SK-N-SH treated with all-trans-retinoic acid at 6 μM for 48 hours (cell line): Measurements from ENCODE around the gene SMOC2.

Experiments
- ATAC-seq: fragments of 200-7000 bp; cut with Tn5 transposase; 3 replicates; pipeline ENCODE4 v1.9.1; 2020; ENCODE audit warnings: mild to moderate bottlenecking, moderate library complexity
- ARNTL ChIP-seq: fragments of 450-650 bp; formaldehyde crosslinking; IDR thresholded peaks from 2 replicates; pipeline ENCODE4 v1.5.0; 2020; ENCODE audit warnings: low read depth, mild to moderate bottlenecking, moderate library complexity, borderline replicate concordance
- BACH2 ChIP-seq: fragments of 250-450 bp; sonication (Bioruptor Pico); IDR thresholded peaks from 2 replicates; pipeline ENCODE4 v1.9.0; 2021; ENCODE audit warnings: mild to moderate bottlenecking, borderline replicate concordance
- CSDC2 ChIP-seq: fragments of 250-450 bp; sonication (Bioruptor Pico); IDR thresholded peaks from 2 replicates; pipeline ENCODE4 v1.5.0; 2020; ENCODE audit warnings: mild to moderate bottlenecking, moderate library complexity
- ESRRG ChIP-seq: fragments of 250-450 bp; sonication (Bioruptor Pico); IDR thresholded peaks from 2 replicates; pipeline ENCODE4 v1.6.1; 2021; ENCODE audit warnings: mild to moderate bottlenecking
- GLIS3 ChIP-seq: fragments of 250-450 bp; sonication (Bioruptor Pico); IDR thresholded peaks from 2 replicates; pipeline ENCODE4 v1.5.0; 2020; ENCODE audit warnings: mild to moderate bottlenecking, moderate library complexity
- ISL1 ChIP-seq: fragments of 250-450 bp; sonication (Bioruptor Pico); IDR thresholded peaks from 2 replicates; pipeline ENCODE4 v2.1.2; 2022; ENCODE audit warnings: mild to moderate bottlenecking, moderate library complexity
- OSR1 ChIP-seq: fragments of 250-450 bp; sonication (Bioruptor Pico); IDR thresholded peaks from 2 replicates; pipeline ENCODE4 v1.8.0; 2022; ENCODE audit warnings: moderate library complexity, mild to moderate bottlenecking, inconsistent platforms
- PPARA ChIP-seq: fragments of 250-450 bp; sonication (Bioruptor Pico); IDR thresholded peaks from 2 replicates; pipeline ENCODE4 v1.5.0; 2020; ENCODE audit warnings: mild to moderate bottlenecking, borderline replicate concordance
- RARB ChIP-seq: fragments of 250-450 bp; sonication (Bioruptor Pico); IDR thresholded peaks from 2 replicates; pipeline ENCODE4 v1.8.0; 2021; ENCODE audit warnings: mild to moderate bottlenecking, moderate library complexity
- SNAI2 ChIP-seq: fragments of 250-450 bp; sonication (Bioruptor Pico); IDR thresholded peaks from 2 replicates; pipeline ENCODE4 v1.5.0; 2020; ENCODE audit warnings: mild to moderate bottlenecking, moderate library complexity
- TCF4 ChIP-seq: fragments of 250-450 bp; sonication (Bioruptor Pico); IDR thresholded peaks from 2 replicates; pipeline ENCODE4 v1.8.0; 2021; ENCODE audit warnings: mild to moderate bottlenecking, moderate library complexity, borderline replicate concordance
- TOX ChIP-seq: fragments of 250-450 bp; sonication (Bioruptor Pico); IDR thresholded peaks from 2 replicates; pipeline ENCODE4 v1.8.0; 2021; ENCODE audit warnings: mild to moderate bottlenecking, moderate library complexity, borderline replicate concordance
- ZC3H10 ChIP-seq: fragments of 250-450 bp; sonication (Bioruptor Pico); IDR thresholded peaks from 2 replicates; pipeline ENCODE4 v1.5.1; 2021; ENCODE audit warnings: mild to moderate bottlenecking, moderate library complexity
- ZFP3 ChIP-seq: fragments of 250-450 bp; sonication (Bioruptor Pico); IDR thresholded peaks from 2 replicates; pipeline ENCODE4 v1.5.0; 2020; ENCODE audit warnings: mild to moderate bottlenecking, moderate library complexity
- ZFP30 ChIP-seq: fragments of 450-650 bp; formaldehyde crosslinking; IDR thresholded peaks from 2 replicates; pipeline ENCODE4 v1.5.0; 2022; ENCODE audit warnings: mild to moderate bottlenecking, moderate library complexity
- ZNF565 ChIP-seq: fragments of 450-650 bp; formaldehyde crosslinking; conservative IDR thresholded peaks from 2 replicates; pipeline ENCODE4 v1.5.0; 2020; ENCODE audit warnings: low read depth, mild to moderate bottlenecking, moderate library complexity
- ZNF70 ChIP-seq: fragments of 450-650 bp; formaldehyde crosslinking; IDR thresholded peaks from 2 replicates; pipeline ENCODE4 v1.5.0; 2020; ENCODE audit warnings: mild to moderate bottlenecking, moderate library complexity
- ZNF8 ChIP-seq: fragments of 450-650 bp; formaldehyde crosslinking; IDR thresholded peaks from 2 replicates; pipeline ENCODE4 v1.5.0; 2020; ENCODE audit warnings: mild to moderate bottlenecking, moderate library complexity
- TF ChIP-seq, protein P1 (sequence below): fragments of 250-450 bp; sonication (Bioruptor Pico); IDR thresholded peaks from 2 replicates; pipeline ENCODE4 v1.5.1; 2021; ENCODE audit warnings: mild to moderate bottlenecking, moderate library complexity
- TF ChIP-seq, protein P2 (sequence below): fragments of 250-450 bp; sonication (Bioruptor Pico); IDR thresholded peaks from 2 replicates; pipeline ENCODE4 v1.8.0; 2020; ENCODE audit warnings: mild to moderate bottlenecking, moderate library complexity, borderline replicate concordance
- TF ChIP-seq, protein P3 (sequence below): fragments of 250-450 bp; sonication (Bioruptor Pico); IDR thresholded peaks from 2 replicates; pipeline ENCODE4 v1.8.0; 2021; ENCODE audit warnings: low read depth, mild to moderate bottlenecking, moderate library complexity, borderline replicate concordance
- TF ChIP-seq, protein P4 (sequence below): fragments of 250-450 bp; sonication (Bioruptor Pico); IDR thresholded peaks from 2 replicates; pipeline ENCODE4 v1.5.1; 2020; ENCODE audit warnings: low read depth, mild to moderate bottlenecking, moderate library complexity
- TF ChIP-seq, protein P5 (sequence below): fragments of 250-450 bp; sonication (Bioruptor Pico); IDR thresholded peaks from 2 replicates; pipeline ENCODE4 v1.5.0; 2020; ENCODE audit warnings: mild to moderate bottlenecking, moderate library complexity

The SMOC2 gene

DNA sequence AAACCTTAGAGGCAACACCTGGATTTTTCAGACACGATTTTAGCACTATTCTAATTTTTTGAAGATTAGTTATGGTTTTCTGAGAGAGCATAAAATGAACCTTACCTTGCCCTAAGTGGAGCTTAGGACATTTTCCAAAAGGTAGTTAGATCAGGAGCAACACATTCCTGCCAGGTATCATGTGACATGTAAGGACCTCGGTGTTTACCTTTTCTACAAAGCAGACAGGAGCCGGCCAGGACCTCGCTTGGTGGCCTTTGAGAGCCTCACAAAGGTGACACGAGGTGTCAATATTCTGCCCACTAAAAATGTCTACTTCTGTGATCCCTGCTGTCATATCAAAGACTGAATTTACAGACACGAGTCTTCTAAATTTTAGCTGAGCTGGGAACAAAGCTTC lies 174.9 kb downstream of the SMOC2 start:
- no peak for ATAC-seq
- TF ChIP-seq PPARA (CRISPR knock-in tag): no peak
- TF ChIP-seq, protein P1, sequence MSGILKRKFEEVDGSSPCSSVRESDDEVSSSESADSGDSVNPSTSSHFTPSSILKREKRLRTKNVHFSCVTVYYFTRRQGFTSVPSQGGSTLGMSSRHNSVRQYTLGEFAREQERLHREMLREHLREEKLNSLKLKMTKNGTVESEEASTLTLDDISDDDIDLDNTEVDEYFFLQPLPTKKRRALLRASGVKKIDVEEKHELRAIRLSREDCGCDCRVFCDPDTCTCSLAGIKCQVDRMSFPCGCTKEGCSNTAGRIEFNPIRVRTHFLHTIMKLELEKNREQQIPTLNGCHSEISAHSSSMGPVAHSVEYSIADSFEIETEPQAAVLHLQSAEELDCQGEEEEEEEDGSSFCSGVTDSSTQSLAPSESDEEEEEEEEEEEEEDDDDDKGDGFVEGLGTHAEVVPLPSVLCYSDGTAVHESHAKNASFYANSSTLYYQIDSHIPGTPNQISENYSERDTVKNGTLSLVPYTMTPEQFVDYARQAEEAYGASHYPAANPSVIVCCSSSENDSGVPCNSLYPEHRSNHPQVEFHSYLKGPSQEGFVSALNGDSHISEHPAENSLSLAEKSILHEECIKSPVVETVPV (CRISPR knock-in tag): no peak

DNA sequence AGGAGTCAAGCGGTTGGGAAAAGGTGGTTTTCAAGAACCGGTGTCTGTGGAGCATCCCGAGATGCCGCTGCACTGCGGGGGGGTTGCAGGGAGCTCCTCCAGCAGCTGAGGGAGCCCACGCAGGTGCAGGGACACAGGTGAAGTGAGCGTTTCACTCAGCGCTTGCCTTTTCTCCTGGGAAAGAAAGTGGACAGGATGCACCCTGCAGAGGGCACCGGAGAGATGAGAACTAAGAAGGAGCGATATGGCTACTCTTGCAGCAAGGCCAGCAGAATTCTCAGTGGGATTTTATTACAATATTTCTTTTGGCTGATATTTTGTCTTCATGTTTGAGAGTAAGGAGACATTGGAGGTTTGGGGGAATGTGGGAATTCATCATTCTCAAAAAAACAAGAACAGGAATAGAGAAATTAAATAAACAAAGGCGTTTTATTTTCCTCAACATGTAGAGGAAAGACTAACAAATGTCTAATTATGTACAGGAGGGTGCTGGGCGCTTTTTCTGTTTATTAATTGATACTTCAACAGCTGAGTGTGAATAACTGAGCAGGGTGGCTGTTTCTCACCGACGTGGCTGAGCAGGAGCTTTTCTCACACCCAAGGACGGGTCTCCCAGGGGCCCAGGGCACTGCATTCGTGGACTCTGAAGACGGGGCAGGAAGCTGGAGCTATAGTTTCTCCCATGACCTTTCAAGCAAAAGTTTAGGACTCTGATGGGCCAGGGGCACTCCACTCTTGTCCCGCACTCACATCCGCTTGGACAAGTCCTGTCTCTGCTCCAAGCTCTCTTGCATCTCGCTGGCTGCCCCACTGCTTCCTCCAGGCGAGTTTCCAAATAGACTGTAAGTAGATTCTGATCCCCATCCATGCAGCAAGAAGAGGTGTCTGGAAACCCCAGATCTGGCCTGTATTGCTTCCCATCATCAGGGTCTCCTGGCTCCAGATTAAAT lies 176.1 kb downstream of the SMOC2 start:
- ATAC-seq: no peak
- TF ChIP-seq ISL1 (CRISPR knock-in tag) (no peak), SNAI2 (CRISPR knock-in tag) (no peak), ZC3H10 (no peak), TOX (CRISPR knock-in tag) (no peak), ZFP30 (CRISPR knock-in tag) (no peak), TCF4 (CRISPR knock-in tag) (no peak), ESRRG (CRISPR knock-in tag) (no peak), CSDC2 (CRISPR knock-in tag) (no peak), GLIS3 (CRISPR knock-in tag) (no peak), ZNF8 (CRISPR knock-in tag) (no peak), ARNTL (no peak), RARB (CRISPR knock-in tag) (no peak), ZNF565 (CRISPR knock-in tag) (no peak), PPARA (CRISPR knock-in tag) (no peak), ZNF70 (no peak), ZFP3 (no peak)
- TF ChIP-seq, protein P2, sequence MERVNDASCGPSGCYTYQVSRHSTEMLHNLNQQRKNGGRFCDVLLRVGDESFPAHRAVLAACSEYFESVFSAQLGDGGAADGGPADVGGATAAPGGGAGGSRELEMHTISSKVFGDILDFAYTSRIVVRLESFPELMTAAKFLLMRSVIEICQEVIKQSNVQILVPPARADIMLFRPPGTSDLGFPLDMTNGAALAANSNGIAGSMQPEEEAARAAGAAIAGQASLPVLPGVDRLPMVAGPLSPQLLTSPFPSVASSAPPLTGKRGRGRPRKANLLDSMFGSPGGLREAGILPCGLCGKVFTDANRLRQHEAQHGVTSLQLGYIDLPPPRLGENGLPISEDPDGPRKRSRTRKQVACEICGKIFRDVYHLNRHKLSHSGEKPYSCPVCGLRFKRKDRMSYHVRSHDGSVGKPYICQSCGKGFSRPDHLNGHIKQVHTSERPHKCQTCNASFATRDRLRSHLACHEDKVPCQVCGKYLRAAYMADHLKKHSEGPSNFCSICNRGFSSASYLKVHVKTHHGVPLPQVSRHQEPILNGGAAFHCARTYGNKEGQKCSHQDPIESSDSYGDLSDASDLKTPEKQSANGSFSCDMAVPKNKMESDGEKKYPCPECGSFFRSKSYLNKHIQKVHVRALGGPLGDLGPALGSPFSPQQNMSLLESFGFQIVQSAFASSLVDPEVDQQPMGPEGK (CRISPR knock-in tag): no peak
- TF ChIP-seq, protein P3, sequence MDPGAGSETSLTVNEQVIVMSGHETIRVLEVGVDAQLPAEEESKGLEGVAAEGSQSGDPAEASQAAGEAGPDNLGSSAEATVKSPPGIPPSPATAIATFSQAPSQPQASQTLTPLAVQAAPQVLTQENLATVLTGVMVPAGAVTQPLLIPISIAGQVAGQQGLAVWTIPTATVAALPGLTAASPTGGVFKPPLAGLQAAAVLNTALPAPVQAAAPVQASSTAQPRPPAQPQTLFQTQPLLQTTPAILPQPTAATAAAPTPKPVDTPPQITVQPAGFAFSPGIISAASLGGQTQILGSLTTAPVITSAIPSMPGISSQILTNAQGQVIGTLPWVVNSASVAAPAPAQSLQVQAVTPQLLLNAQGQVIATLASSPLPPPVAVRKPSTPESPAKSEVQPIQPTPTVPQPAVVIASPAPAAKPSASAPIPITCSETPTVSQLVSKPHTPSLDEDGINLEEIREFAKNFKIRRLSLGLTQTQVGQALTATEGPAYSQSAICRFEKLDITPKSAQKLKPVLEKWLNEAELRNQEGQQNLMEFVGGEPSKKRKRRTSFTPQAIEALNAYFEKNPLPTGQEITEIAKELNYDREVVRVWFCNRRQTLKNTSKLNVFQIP (CRISPR knock-in tag): no peak
- TF ChIP-seq, protein P4, sequence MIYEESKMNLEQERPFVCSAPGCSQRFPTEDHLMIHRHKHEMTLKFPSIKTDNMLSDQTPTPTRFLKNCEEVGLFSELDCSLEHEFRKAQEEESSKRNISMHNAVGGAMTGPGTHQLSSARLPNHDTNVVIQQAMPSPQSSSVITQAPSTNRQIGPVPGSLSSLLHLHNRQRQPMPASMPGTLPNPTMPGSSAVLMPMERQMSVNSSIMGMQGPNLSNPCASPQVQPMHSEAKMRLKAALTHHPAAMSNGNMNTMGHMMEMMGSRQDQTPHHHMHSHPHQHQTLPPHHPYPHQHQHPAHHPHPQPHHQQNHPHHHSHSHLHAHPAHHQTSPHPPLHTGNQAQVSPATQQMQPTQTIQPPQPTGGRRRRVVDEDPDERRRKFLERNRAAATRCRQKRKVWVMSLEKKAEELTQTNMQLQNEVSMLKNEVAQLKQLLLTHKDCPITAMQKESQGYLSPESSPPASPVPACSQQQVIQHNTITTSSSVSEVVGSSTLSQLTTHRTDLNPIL: no peak

DNA sequence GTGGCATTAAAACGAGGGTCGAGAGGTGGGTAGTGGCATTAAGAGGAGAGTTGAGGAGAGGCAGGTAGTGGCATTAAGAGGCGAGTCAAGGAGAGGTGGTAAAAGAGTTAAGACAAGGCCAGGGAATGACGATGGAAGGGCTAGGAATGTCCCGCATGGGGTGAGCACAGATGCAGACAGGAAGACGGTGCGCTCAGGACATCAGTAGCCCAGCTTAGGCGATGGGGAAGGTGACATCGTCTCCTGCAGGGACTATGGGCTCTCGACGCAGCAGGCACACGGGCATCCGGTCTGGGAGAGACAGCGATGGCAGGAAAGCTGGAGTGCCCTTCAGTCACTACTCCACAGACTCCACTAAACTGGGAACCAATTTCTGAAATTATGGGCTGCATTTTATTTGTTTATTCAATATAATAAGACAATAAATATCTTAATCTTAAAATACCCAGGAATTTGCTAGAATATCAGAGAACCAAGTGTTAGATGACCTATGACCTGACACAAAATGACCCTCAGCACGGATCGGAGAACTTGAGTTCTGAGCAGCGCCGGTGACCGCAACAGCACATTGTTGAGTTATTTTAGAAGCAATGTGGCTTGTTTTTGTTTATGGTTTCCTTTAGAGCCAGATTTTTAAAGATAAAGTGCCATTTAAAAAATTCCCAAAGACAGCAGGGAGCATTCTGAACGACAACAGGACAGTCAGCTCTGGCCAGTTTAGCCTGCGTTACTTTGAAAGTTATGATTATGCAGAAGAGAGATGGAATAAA lies 177.7 kb downstream of the SMOC2 start:
- no peak for ATAC-seq
- TF ChIP-seq ARNTL (no peak), ESRRG (CRISPR knock-in tag) (no peak), ZNF565 (CRISPR knock-in tag) (no peak), ZC3H10 (no peak), TOX (CRISPR knock-in tag) (no peak), TCF4 (CRISPR knock-in tag) (no peak), ZFP30 (CRISPR knock-in tag) (no peak), ISL1 (CRISPR knock-in tag) (no peak), OSR1 (CRISPR knock-in tag) (no peak), SNAI2 (CRISPR knock-in tag) (no peak), BACH2 (no peak), PPARA (CRISPR knock-in tag) (no peak), GLIS3 (CRISPR knock-in tag) (no peak), ZNF8 (CRISPR knock-in tag) (no peak)
- TF ChIP-seq, protein P5, sequence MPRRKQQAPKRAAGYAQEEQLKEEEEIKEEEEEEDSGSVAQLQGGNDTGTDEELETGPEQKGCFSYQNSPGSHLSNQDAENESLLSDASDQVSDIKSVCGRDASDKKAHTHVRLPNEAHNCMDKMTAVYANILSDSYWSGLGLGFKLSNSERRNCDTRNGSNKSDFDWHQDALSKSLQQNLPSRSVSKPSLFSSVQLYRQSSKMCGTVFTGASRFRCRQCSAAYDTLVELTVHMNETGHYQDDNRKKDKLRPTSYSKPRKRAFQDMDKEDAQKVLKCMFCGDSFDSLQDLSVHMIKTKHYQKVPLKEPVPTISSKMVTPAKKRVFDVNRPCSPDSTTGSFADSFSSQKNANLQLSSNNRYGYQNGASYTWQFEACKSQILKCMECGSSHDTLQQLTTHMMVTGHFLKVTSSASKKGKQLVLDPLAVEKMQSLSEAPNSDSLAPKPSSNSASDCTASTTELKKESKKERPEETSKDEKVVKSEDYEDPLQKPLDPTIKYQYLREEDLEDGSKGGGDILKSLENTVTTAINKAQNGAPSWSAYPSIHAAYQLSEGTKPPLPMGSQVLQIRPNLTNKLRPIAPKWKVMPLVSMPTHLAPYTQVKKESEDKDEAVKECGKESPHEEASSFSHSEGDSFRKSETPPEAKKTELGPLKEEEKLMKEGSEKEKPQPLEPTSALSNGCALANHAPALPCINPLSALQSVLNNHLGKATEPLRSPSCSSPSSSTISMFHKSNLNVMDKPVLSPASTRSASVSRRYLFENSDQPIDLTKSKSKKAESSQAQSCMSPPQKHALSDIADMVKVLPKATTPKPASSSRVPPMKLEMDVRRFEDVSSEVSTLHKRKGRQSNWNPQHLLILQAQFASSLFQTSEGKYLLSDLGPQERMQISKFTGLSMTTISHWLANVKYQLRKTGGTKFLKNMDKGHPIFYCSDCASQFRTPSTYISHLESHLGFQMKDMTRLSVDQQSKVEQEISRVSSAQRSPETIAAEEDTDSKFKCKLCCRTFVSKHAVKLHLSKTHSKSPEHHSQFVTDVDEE (CRISPR knock-in tag): no peak
- TF ChIP-seq, protein P1 (CRISPR knock-in tag): no peak
